WTC11 (cell line): Measurements from ENCODE around the gene RD3L. TPM values are rescaled to one million over a fixed set of nuclear protein-coding genes. Genes with fewer than 3 reads are reported as not detected.

ENCODE experiments used
- ATAC-seq: fragments of 200-7000 bp; cut with Tn5 transposase; 2 replicates; pipeline ENCODE4 v1.10.0; 2021; ENCODE audit warnings: mild to moderate bottlenecking, moderate library complexity
- CTCF ChIA-PET: fragments of 300-600 bp; sonication (Branson Sonifier 250); formaldehyde crosslinking; loops from one replicate; lab custom pipeline; 2021; ENCODE audit warnings: antibody characterized with exemption; lab: Charles Lee
- POLR2A ChIA-PET: fragments of 350-600 bp; sonication (Branson Sonifier 250); formaldehyde crosslinking; loops from one replicate; lab custom pipeline; 2021; ENCODE audit warnings: antibody characterized with exemption; lab: Charles Lee
- DNase-seq: peaks from one replicate; pipeline ENCODE4 v3.0.0; 2021; ENCODE audit warnings: low spot score
- H3K27ac Mint-ChIP-seq: 2 replicates; pipeline ENCODE4 v1.8.0; 2021; ENCODE audit warnings: mixed read lengths
- H3K27me3 Mint-ChIP-seq: 2 replicates; pipeline ENCODE4 v1.8.0; 2021; ENCODE audit warnings: low read depth, mild to moderate bottlenecking, moderate library complexity, mixed read lengths
- H3K36me3 Mint-ChIP-seq: 2 replicates; pipeline ENCODE4 v1.8.0; 2021; ENCODE audit warnings: mixed read lengths
- H3K4me1 Mint-ChIP-seq: 2 replicates; pipeline ENCODE4 v1.8.0; 2022; ENCODE audit warnings: mixed read lengths
- H3K4me3 Mint-ChIP-seq: 2 replicates; pipeline ENCODE4 v1.8.0; 2021; ENCODE audit warnings: mild to moderate bottlenecking, moderate library complexity, mixed read lengths
- H3K9me3 Mint-ChIP-seq: 2 replicates; pipeline ENCODE4 v1.8.0; 2021; ENCODE audit warnings: mixed read lengths
- AFF4 ChIP-seq: sonication (generic); formaldehyde crosslinking; IDR thresholded peaks from 2 replicates; pipeline ENCODE4 v1.8.1; 2023; ENCODE audit warnings: mild to moderate bottlenecking, missing genetic modification reagents, borderline replicate concordance
- ATF2 ChIP-seq: sonication (generic); formaldehyde crosslinking; IDR thresholded peaks from 2 replicates; pipeline ENCODE4 v1.8.1; 2022; ENCODE audit warnings: low read depth, missing genetic modification reagents, borderline replicate concordance
- CREB1 ChIP-seq: sonication (generic); formaldehyde crosslinking; IDR thresholded peaks from 2 replicates; pipeline ENCODE4 v1.8.0; 2023; ENCODE audit warnings: mild to moderate bottlenecking, missing genetic modification reagents
- EMX1 ChIP-seq: fragments of 250-450 bp; sonication (Bioruptor Pico); IDR thresholded peaks from 2 replicates; pipeline ENCODE4 v1.8.0; 2021; ENCODE audit warnings: mild to moderate bottlenecking
- FOXK1 ChIP-seq: sonication (generic); formaldehyde crosslinking; IDR thresholded peaks from 2 replicates; pipeline ENCODE4 v1.8.0; 2022; ENCODE audit warnings: mild to moderate bottlenecking, moderate library complexity, missing genetic modification reagents
- FOXP1 ChIP-seq: sonication (generic); formaldehyde crosslinking; IDR thresholded peaks from 2 replicates; pipeline ENCODE4 v1.8.0; 2022; ENCODE audit warnings: missing genetic modification reagents, mild to moderate bottlenecking, moderate library complexity, borderline replicate concordance
- JUN ChIP-seq: sonication (generic); formaldehyde crosslinking; IDR thresholded peaks from 2 replicates; pipeline ENCODE4 v1.8.0; 2023; ENCODE audit warnings: mild to moderate bottlenecking, missing genetic modification reagents
- MYBL2 ChIP-seq: sonication (generic); formaldehyde crosslinking; IDR thresholded peaks from 2 replicates; pipeline ENCODE4 v1.8.1; 2023; ENCODE audit warnings: mild to moderate bottlenecking, moderate library complexity, missing genetic modification reagents
- NFYB ChIP-seq: sonication (generic); formaldehyde crosslinking; conservative IDR thresholded peaks from 2 replicates; pipeline ENCODE4 v1.8.0; 2022; ENCODE audit warnings: low read depth, missing genetic modification reagents
- ZNF532 ChIP-seq: fragments of 250-450 bp; sonication (Bioruptor Pico); IDR thresholded peaks from 2 replicates; pipeline ENCODE4 v1.9.0; 2021; ENCODE audit warnings: mild to moderate bottlenecking, borderline replicate concordance
- total RNA-seq: library from RNA; stranded (reverse); gene quantifications from 3 replicates; pipeline ENCODE4 v1.2.3, GENCODE V29; 2021
- TF ChIP-seq, protein P1 (sequence below): sonication (generic); formaldehyde crosslinking; IDR thresholded peaks from 2 replicates; pipeline ENCODE4 v1.8.1; 2022; ENCODE audit warnings: low read depth, mild to moderate bottlenecking, moderate library complexity, missing genetic modification reagents, borderline replicate concordance
- TF ChIP-seq, protein P2 (sequence below): fragments of 250-450 bp; sonication (Bioruptor Pico); IDR thresholded peaks from 2 replicates; pipeline ENCODE4 v1.9.0; 2021; ENCODE audit warnings: mild to moderate bottlenecking
- TF ChIP-seq, protein P3 (sequence below): sonication (generic); formaldehyde crosslinking; conservative IDR thresholded peaks from 2 replicates; pipeline ENCODE4 v1.8.1; 2022; ENCODE audit warnings: mild to moderate bottlenecking, missing genetic modification reagents

The RD3L gene
- total RNA-seq, 1 experiment from 2014 or later: not detected

GRCh38 chr14:103904493-103905107 lies 37.7 kb downstream of the RD3L start (continued):
- TF ChIP-seq, protein P1, sequence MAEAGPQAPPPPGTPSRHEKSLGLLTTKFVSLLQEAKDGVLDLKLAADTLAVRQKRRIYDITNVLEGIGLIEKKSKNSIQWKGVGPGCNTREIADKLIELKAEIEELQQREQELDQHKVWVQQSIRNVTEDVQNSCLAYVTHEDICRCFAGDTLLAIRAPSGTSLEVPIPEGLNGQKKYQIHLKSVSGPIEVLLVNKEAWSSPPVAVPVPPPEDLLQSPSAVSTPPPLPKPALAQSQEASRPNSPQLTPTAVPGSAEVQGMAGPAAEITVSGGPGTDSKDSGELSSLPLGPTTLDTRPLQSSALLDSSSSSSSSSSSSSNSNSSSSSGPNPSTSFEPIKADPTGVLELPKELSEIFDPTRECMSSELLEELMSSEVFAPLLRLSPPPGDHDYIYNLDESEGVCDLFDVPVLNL (CRISPR knock-in tag): no peak
- TF ChIP-seq NFYB (CRISPR knock-in tag): no peak
- TF ChIP-seq, protein P2, sequence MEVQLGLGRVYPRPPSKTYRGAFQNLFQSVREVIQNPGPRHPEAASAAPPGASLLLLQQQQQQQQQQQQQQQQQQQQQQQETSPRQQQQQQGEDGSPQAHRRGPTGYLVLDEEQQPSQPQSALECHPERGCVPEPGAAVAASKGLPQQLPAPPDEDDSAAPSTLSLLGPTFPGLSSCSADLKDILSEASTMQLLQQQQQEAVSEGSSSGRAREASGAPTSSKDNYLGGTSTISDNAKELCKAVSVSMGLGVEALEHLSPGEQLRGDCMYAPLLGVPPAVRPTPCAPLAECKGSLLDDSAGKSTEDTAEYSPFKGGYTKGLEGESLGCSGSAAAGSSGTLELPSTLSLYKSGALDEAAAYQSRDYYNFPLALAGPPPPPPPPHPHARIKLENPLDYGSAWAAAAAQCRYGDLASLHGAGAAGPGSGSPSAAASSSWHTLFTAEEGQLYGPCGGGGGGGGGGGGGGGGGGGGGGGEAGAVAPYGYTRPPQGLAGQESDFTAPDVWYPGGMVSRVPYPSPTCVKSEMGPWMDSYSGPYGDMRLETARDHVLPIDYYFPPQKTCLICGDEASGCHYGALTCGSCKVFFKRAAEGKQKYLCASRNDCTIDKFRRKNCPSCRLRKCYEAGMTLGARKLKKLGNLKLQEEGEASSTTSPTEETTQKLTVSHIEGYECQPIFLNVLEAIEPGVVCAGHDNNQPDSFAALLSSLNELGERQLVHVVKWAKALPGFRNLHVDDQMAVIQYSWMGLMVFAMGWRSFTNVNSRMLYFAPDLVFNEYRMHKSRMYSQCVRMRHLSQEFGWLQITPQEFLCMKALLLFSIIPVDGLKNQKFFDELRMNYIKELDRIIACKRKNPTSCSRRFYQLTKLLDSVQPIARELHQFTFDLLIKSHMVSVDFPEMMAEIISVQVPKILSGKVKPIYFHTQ (CRISPR knock-in tag): no peak
- TF ChIP-seq CREB1 (CRISPR knock-in tag): no peak
- no peak for TF ChIP-seq FOXP1

DNA sequence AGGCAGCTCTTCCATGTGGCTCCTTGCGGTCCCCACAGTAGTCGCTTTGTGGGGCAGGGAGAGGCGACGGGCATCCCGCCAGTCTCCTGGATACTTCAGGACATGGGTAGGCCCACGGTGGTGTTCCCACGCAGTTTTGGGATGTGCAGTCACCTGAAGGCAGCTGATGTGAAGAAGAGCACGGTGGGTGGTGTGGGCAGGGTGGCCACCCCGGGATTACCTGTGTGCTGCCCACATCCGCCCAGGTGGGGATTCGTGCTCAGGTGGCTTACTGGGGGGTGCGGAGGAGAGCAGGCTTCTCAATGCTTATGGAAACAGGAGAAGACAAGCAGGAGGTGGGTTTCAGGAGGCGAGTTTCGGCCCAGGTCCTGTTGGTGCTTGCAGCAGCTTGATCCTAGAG lies 42.5 kb downstream of the RD3L start:
- no peak overlapping the region for H3K27ac Mint-ChIP-seq
- H3K36me3 Mint-ChIP-seq: peaks cover 6% of the 10 kb centered on the region
- POLR2A ChIA-PET: no interaction called here
- CTCF ChIA-PET: interaction anchor here (1.1 to 4.1 kb wide), 19 partner anchors 10 to 977 kb away, joined by 3 to 118 read pairs (median 9); partner anchors contain the start of genes XRCC3 and ZFYVE21
- ATAC-seq (no peak), DNase-seq (no peak)
- peaks cover 7% of the 10 kb centered on the region for H3K9me3 Mint-ChIP-seq
- TF ChIP-seq AFF4 (CRISPR knock-in tag): no peak
- TF ChIP-seq FOXK1 (CRISPR knock-in tag): no peak
- no peak for TF ChIP-seq ATF2
- TF ChIP-seq ZNF532 (CRISPR knock-in tag): no peak
- no peak for TF ChIP-seq EMX1 (CRISPR knock-in tag)
- TF ChIP-seq, protein P3, sequence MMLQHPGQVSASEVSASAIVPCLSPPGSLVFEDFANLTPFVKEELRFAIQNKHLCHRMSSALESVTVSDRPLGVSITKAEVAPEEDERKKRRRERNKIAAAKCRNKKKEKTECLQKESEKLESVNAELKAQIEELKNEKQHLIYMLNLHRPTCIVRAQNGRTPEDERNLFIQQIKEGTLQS (CRISPR knock-in tag): no peak
- no peak for TF ChIP-seq MYBL2 (CRISPR knock-in tag)
- TF ChIP-seq JUN (CRISPR knock-in tag): no peak
- peaks cover 9% of the 10 kb centered on the region for H3K27me3 Mint-ChIP-seq
- no peaks in the 10 kb centered on the region for H3K4me1 Mint-ChIP-seq
- no peak overlapping the region for H3K4me3 Mint-ChIP-seq
